ENCODE results near the gene NEU2.

The NEU2 gene

GRCh38 chr2:233041722-233042323 is 9.4 kb downstream of the NEU2 start:
- H3K9me2 ChIP-seq (replicated peaks; ENCODE audit: control insufficient read depth, low read length), result no peaks in the 10 kb centered on the region
- no peak overlapping the region for H3K27ac ChIP-seq (ENCODE audit: low read depth, low read length)
- H4K20me1 ChIP-seq (ENCODE audit: control insufficient read depth, insufficient read depth, low read depth, low read length), result no peaks in the 10 kb centered on the region
- H3F3A ChIP-seq (ENCODE audit: control insufficient read depth, insufficient read depth), result no peaks in the 10 kb centered on the region
- H3K4me2 ChIP-seq (ENCODE audit: low read length), result no peak overlapping the region
- H3K4me3 ChIP-seq (ENCODE audit: low read length), result no peak overlapping the region
- peaks cover 3% of the 10 kb centered on the region; the same call in 1 of the 2 replicates for H3K27me3 ChIP-seq (ENCODE audit: control insufficient read depth, low read length)
- H3K79me2 ChIP-seq (ENCODE audit: control insufficient read depth, low read length), result no peaks in the 10 kb centered on the region
- H3K9me3 ChIP-seq (ENCODE audit: control insufficient read depth, insufficient read depth, low read length), result no peaks in the 10 kb centered on the region
- H3K4me1 ChIP-seq (ENCODE audit: control insufficient read depth, low read length), result no peaks in the 10 kb centered on the region
- TF ChIP-seq EZH2phosphoT487 (IDR thresholded peaks at IDR 0.05; ENCODE audit: borderline replicate concordance, low read length) (no peak), CTCF (IDR thresholded peaks at IDR 0.05; ENCODE audit: low read depth, low read length, poor library complexity, severe bottlenecking) (no peak)
- H3K36me3 ChIP-seq (ENCODE audit: control insufficient read depth, low read length), result no peaks in the 10 kb centered on the region

DNA sequence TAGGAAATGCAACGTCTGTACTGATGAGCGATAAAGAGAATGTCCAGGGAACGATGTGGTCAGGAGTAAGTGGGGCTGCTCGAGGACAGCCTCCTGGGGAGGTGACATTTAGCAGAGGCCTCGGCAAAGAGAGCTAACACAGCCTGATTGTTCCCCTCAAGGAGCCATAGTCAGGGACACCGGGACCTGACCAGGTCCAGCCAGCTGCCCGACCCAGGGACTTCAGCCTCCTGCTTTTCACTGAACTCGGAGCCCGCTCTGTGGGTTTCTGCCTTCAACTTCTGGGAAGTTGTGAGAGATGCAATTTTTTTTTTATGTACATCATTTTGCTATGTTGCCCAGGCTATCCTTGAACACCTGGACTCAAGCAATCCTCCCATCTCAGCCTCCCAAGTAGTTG is 10.1 kb downstream of the NEU2 start:
- Histone ChIP-seq H3K36me3 (ENCODE audit: control insufficient read depth, low read length) (no peaks in the 10 kb centered on the region), H3K79me2 (ENCODE audit: control insufficient read depth, low read length) (no peaks in the 10 kb centered on the region), H3K9me2 (replicated peaks; ENCODE audit: control insufficient read depth, low read length) (no peaks in the 10 kb centered on the region), H3K9me3 (ENCODE audit: control insufficient read depth, insufficient read depth, low read length) (no peaks in the 10 kb centered on the region), H3K4me1 (ENCODE audit: control insufficient read depth, low read length) (no peaks in the 10 kb centered on the region), H3K27ac (ENCODE audit: low read depth, low read length) (no peak overlapping the region), H3K4me3 (ENCODE audit: low read length) (no peak overlapping the region), H3F3A (ENCODE audit: control insufficient read depth, insufficient read depth) (no peaks in the 10 kb centered on the region), H3K4me2 (ENCODE audit: low read length) (no peak overlapping the region), H3K27me3 (ENCODE audit: control insufficient read depth, low read length) (peaks cover 3% of the 10 kb centered on the region; the same call in 1 of the 2 replicates), H4K20me1 (ENCODE audit: control insufficient read depth, insufficient read depth, low read depth, low read length) (no peaks in the 10 kb centered on the region)
- TF ChIP-seq CTCF (IDR thresholded peaks at IDR 0.05; ENCODE audit: low read depth, low read length, poor library complexity, severe bottlenecking) (no peak), EZH2phosphoT487 (IDR thresholded peaks at IDR 0.05; ENCODE audit: borderline replicate concordance, low read length) (no peak)

- no peaks in the 10 kb centered on the region for H3K36me3 ChIP-seq (ENCODE audit: control insufficient read depth, low read length)
- TF ChIP-seq CTCF (IDR thresholded peaks at IDR 0.05; ENCODE audit: low read depth, low read length, poor library complexity, severe bottlenecking) (no peak), EZH2phosphoT487 (IDR thresholded peaks at IDR 0.05; ENCODE audit: borderline replicate concordance, low read length) (no peak)
- no peaks in the 10 kb centered on the region for H3K4me1 ChIP-seq (ENCODE audit: control insufficient read depth, low read length)
- no peaks in the 10 kb centered on the region for H3K79me2 ChIP-seq (ENCODE audit: control insufficient read depth, low read length)
- H3K27me3 ChIP-seq (ENCODE audit: control insufficient read depth, low read length), result peaks cover 7% of the 10 kb centered on the region; the same call in 1 of the 2 replicates
- no peaks in the 10 kb centered on the region for H3K9me3 ChIP-seq (ENCODE audit: control insufficient read depth, insufficient read depth, low read length)
- no peak overlapping the region for H3K27ac ChIP-seq (ENCODE audit: low read depth, low read length)
- H3K4me3 ChIP-seq (ENCODE audit: low read length), result no peak overlapping the region
- H3K4me2 ChIP-seq (ENCODE audit: low read length), result no peak overlapping the region
- no peaks in the 10 kb centered on the region for H3F3A ChIP-seq (ENCODE audit: control insufficient read depth, insufficient read depth)
- H4K20me1 ChIP-seq (ENCODE audit: control insufficient read depth, insufficient read depth, low read depth, low read length), result no peaks in the 10 kb centered on the region
- H3K9me2 ChIP-seq (replicated peaks; ENCODE audit: control insufficient read depth, low read length), result no peaks in the 10 kb centered on the region
Measured at GRCh38 chr2:233044974-233045605, 12.6 kb downstream of the NEU2 start.
